Endothelial cell of umbilical vein (primary cell): ENCODE data around the gene ERN2. TPM values are rescaled to one million over a fixed set of nuclear protein-coding genes. Genes with fewer than 3 reads are reported as not detected.

Experiments
- BruUV-seq: library from RNA; stranded (reverse); fragments of 400-500 nt; replicated peaks from 2 replicates; lab custom pipeline; 2021; lab: Mats Ljungman, UMichigan
- CTCF ChIA-PET: fragments of 300-600, 350-600 bp; sonication (Branson Sonifier 250); formaldehyde crosslinking; loops from one replicate; lab custom pipeline; 2021; ENCODE audit warnings: antibody characterized with exemption, inconsistent platforms; lab: Charles Lee
- POLR2A ChIA-PET: fragments of 300-600, 350-600 bp; sonication (Branson Sonifier 250); formaldehyde crosslinking; loops from one replicate; lab custom pipeline; 2021; ENCODE audit warnings: antibody characterized with exemption, inconsistent platforms; lab: Charles Lee
- DNase-seq: peaks from one replicate; pipeline ENCODE4 v3.0.0-alpha.2; 2011; ENCODE audit warnings: low read depth, low spot score
- FAIRE-seq: peaks from 2 replicates; lab custom pipeline; 2011; peaks lifted over from hg19 to GRCh38; lab: Jason Lieb, UNC
- H2AFZ ChIP-seq: 2 replicates; pipeline ENCODE4 v1.6.0; 2012; ENCODE audit warnings: low read depth, low read length, control low read depth, inconsistent platforms
- H3K27ac ChIP-seq: 2 replicates; pipeline ENCODE4 v1.5.1; 2011; ENCODE audit warnings: low read depth, mild to moderate bottlenecking, control low read depth, low read length, moderate library complexity; ENCODE audit not compliant: insufficient read depth
- H3K27me3 ChIP-seq, 2 experiments: 2 replicates each; pipeline versions ENCODE4 v1.6.0 to v1.6.1; 2011; ENCODE audit warnings: low read length in 2 of 2, mixed read lengths in 1 of 2; ENCODE audit not compliant: control insufficient read depth in 2 of 2, insufficient read depth in 2 of 2
- H3K36me3 ChIP-seq, 2 experiments: 2 replicates in 1 of 2; 3 replicates in 1 of 2; pipeline ENCODE4 v1.5.1; 2011; ENCODE audit warnings: low read length in 2 of 2, mild to moderate bottlenecking in 1 of 2, moderate library complexity in 1 of 2; ENCODE audit not compliant: control insufficient read depth in 2 of 2, insufficient read depth in 2 of 2; ENCODE audit errors: extremely low read depth in 1 of 2
- H3K4me1 ChIP-seq: 3 replicates; pipeline ENCODE4 v1.5.1; 2011; ENCODE audit warnings: mild to moderate bottlenecking, low read length; ENCODE audit not compliant: control insufficient read depth, insufficient read depth; ENCODE audit errors: extremely low read depth
- H3K4me2 ChIP-seq: 2 replicates; pipeline ENCODE4 v1.6.1; 2011; ENCODE audit warnings: low read length, control low read depth, mixed read lengths; ENCODE audit not compliant: insufficient read depth
- H3K4me3 ChIP-seq, 3 experiments: fragments of 200-600 bp in 1 of 3; sonication (generic), shearing (Covaris generic) in 1 of 3; replicated peaks in 1 of 3; 2 replicates each; pipeline ENCODE4 v1.5.1; 2011 to 2016; ENCODE audit warnings: control low read depth in 3 of 3, low read length in 3 of 3, mild to moderate bottlenecking in 2 of 3, inconsistent platforms in 1 of 3, low read depth in 1 of 3, moderate library complexity in 1 of 3; ENCODE audit not compliant: insufficient read depth in 1 of 3
- H3K79me2 ChIP-seq: 2 replicates; pipeline ENCODE4 v1.6.0; 2012; ENCODE audit warnings: low read length, inconsistent platforms; ENCODE audit not compliant: control insufficient read depth, insufficient read depth
- H3K9ac ChIP-seq: replicated peaks from 2 replicates; pipeline ENCODE3; 2011; ENCODE audit warnings: low read length, control low read depth; ENCODE audit not compliant: insufficient read depth; ENCODE audit errors: extremely low read depth
- H3K9me1 ChIP-seq: replicated peaks from 3 replicates; pipeline ENCODE4 v1.6.0; 2011; ENCODE audit warnings: mild to moderate bottlenecking, low read length; ENCODE audit not compliant: control insufficient read depth, insufficient read depth; ENCODE audit errors: extremely low read depth
- H3K9me3 ChIP-seq: replicated peaks from 2 replicates; pipeline ENCODE4 v1.5.1; 2012; ENCODE audit warnings: low read length, inconsistent platforms; ENCODE audit not compliant: control insufficient read depth, insufficient read depth
- H4K20me1 ChIP-seq: replicated peaks from 2 replicates; pipeline ENCODE3; 2011; ENCODE audit warnings: mild to moderate bottlenecking, low read length; ENCODE audit not compliant: control insufficient read depth, insufficient read depth; ENCODE audit errors: extremely low read depth
- EZH2 ChIP-seq: IDR thresholded peaks from 2 replicates; pipeline ENCODE4 v1.6.1; 2012; ENCODE audit warnings: borderline replicate concordance, low read depth, mild to moderate bottlenecking, moderate library complexity, low read length, inconsistent platforms; ENCODE audit not compliant: severe bottlenecking
- FOS ChIP-seq: IDR thresholded peaks from 2 replicates; pipeline ENCODE4 v1.6.1; 2011; ENCODE audit warnings: mild to moderate bottlenecking, low read length, moderate library complexity, borderline replicate concordance; ENCODE audit not compliant: insufficient read depth
- GATA2 ChIP-seq: IDR thresholded peaks from 2 replicates; pipeline ENCODE4 v1.7.0; 2011; ENCODE audit warnings: low read depth, mild to moderate bottlenecking, moderate library complexity, mixed read lengths, low read length; ENCODE audit not compliant: insufficient read length, insufficient read depth
- JUN ChIP-seq: IDR thresholded peaks from 2 replicates; pipeline ENCODE4 v1.6.1; 2011; ENCODE audit warnings: borderline replicate concordance, low read depth; ENCODE audit not compliant: insufficient read length, insufficient read depth
- MYC ChIP-seq: IDR thresholded peaks from one replicate; pipeline ENCODE4 v1.6.1; 2011; ENCODE audit warnings: mild to moderate bottlenecking, low read depth, low read length
- POLR2A ChIP-seq: IDR thresholded peaks from 2 replicates; pipeline ENCODE4 v1.6.1; 2012; ENCODE audit warnings: low read depth, mild to moderate bottlenecking, control low read depth, low read length
- POLR2AphosphoS5 ChIP-seq: IDR thresholded peaks from 2 replicates; pipeline ENCODE4 v1.6.1; 2012; ENCODE audit warnings: low read depth, mild to moderate bottlenecking, control low read depth, low read length, moderate library complexity; ENCODE audit not compliant: insufficient read depth
- dilution Hi-C: fragments of 300-500 bp; cut with MboI; formaldehyde crosslinking; loops from one replicate; pipeline ENCODE4 v1.15.0; 2019; ENCODE audit warnings: low sequenced_read_pairs; ENCODE audit not compliant: extremely low pct_ligation_motif_present
- intact Hi-C: fragments of 100-400 bp; cut with micrococcal nuclease; formaldehyde crosslinking; loops from one replicate; pipeline ENCODE4 v1.10.0; 2022
- polyA plus RNA-seq, 4 experiments: library from polyadenylated mRNA; depleted of rRNA in 3 of 4; stranded (reverse) in 3 of 4; unstranded in 1 of 4; fragments of >200 nt; gene quantifications; 2 replicates each; pipeline versions ENCODE4 v1.2.1 to v1.2.3, GENCODE V29; 2011 to 2012; ENCODE audit warnings: missing spikeins in 1 of 4
- total RNA-seq: library from RNA; stranded (reverse); gene quantifications from 2 replicates; pipeline ENCODE4 v1.2.3, GENCODE V29; 2021
- TF ChIP-seq, protein P1 (sequence below): IDR thresholded peaks from 2 replicates; pipeline ENCODE4 v1.6.1; 2011; ENCODE audit not compliant: insufficient read depth, insufficient read length
- TF ChIP-seq, protein P2 (sequence below), 2 donors: IDR thresholded peaks; 1 replicate in 1 of 2; 2 replicates in 1 of 2; pipeline ENCODE4 v1.5.1; 2011; ENCODE audit warnings: low read length in 2 of 2, mild to moderate bottlenecking in 2 of 2, moderate library complexity in 2 of 2, control low read depth in 1 of 2, inconsistent platforms in 1 of 2, low read depth in 1 of 2; ENCODE audit not compliant: insufficient read depth in 1 of 2; ENCODE audit errors: extremely low read depth in 1 of 2

ERN2 gene
- total and polyA plus RNA-seq, 2 donors (not counting 3 experiments of a cell fraction or from before 2014, with no cell fraction given) = 0.15 TPM; not detected in 1

DNA sequence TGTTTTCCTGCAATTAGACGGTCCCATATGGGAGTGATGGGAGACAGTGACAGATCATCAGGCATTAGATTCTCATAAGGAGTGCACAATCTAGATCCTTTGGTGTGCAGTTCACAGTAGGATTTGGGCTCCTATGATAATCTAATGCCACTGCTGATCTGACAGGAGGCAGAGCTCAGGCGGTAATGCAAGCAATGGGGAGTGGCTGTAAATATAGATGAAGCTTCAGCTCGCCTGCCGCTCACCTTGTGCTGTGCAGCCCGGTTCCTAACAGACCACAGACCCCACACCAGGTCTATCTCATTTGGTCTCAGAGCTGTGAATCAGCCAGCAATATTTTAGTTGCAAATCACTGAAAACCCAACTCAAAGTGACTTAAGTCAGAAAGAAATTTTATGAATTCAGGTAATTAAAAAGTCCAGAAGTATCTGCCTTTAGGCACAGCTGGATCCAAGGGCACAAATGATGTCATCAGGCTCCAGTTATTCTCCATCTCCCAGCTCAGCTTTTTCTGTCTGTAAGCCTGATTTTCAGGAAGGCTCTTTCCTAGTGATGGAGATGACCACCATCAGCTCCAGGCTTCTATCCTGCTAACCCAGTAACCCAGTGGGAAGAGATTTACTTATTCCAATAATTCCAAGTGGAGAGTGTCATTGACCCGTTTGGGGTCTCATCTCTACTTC lies 45.1 kb upstream of the ERN2 start:
- Histone ChIP-seq H3K27me3 (peaks cover 14 to 24% of the 10 kb centered on the region in 2 experiments), H3K79me2 (no peaks in the 10 kb centered on the region), H3K36me3 (no peaks in the 10 kb centered on the region), H3K9ac (no peak overlapping the region), H3K9me3 (no peaks in the 10 kb centered on the region), H3K9me1 (no peaks in the 10 kb centered on the region), H4K20me1 (no peaks in the 10 kb centered on the region), H3K27ac (no peak overlapping the region), H3K4me3 (no peak overlapping the region), H2AFZ (no peak overlapping the region), H3K4me2 (no peak overlapping the region), H3K4me1 (no peaks in the 10 kb centered on the region)
- intact Hi-C loops (no loop called here), dilution Hi-C loops (no loop called here)
- no peak for DNase-seq
- no TSS peak for BruUV-seq
- CTCF ChIA-PET = interaction anchor here (1.2 kb wide), 1 partner anchor 252 kb away, joined by 7 read pairs; no protein-coding TSS in a partner anchor
- POLR2A ChIA-PET = no interaction called here
- TF ChIP-seq POLR2A (no peak), FOS (no peak), JUN (no peak)
- TF ChIP-seq, protein P1, sequence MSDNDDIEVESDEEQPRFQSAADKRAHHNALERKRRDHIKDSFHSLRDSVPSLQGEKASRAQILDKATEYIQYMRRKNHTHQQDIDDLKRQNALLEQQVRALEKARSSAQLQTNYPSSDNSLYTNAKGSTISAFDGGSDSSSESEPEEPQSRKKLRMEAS = no peak
- no peak for FAIRE-seq

DNA sequence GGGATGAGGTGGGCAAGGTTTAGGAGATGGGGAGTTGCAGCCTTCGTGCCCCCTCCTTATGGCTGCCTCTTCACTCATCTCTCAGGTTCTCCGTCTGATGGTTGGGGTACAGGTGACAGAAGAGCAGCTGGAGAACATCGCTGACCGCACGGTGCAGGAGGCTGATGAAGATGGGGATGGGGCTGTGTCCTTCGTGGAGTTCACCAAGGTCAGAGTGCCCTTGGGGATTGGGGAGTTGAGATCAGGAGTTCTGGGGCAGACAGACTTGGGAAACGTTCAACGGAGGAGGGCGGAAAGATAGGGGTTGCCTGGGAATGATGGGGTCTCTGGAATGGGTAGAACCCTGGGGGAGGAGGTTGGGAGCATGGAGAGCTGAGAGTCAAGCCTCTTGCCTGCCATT lies 44.1 kb upstream of the ERN2 start:
- no peaks in the 10 kb centered on the region for H3K9me3 ChIP-seq
- no peaks in the 10 kb centered on the region for H3K4me1 ChIP-seq
- no peak for FAIRE-seq
- H3K4me2 ChIP-seq = no peak overlapping the region
- no peaks in the 10 kb centered on the region for H3K36me3 ChIP-seq
- H3K9me1 ChIP-seq = no peaks in the 10 kb centered on the region
- H4K20me1 ChIP-seq = no peaks in the 10 kb centered on the region
- no peak for DNase-seq
- POLR2A ChIA-PET = no interaction called here
- intact Hi-C loops (no loop called here), dilution Hi-C loops (no loop called here)
- TF ChIP-seq GATA2 = no peak
- TF ChIP-seq MYC = no peak
- TF ChIP-seq EZH2 = no peak
- TF ChIP-seq, protein P1 = no peak
- no peak for TF ChIP-seq POLR2AphosphoS5
- TF ChIP-seq FOS = no peak
- TF ChIP-seq POLR2A = no peak
- TF ChIP-seq, protein P2, sequence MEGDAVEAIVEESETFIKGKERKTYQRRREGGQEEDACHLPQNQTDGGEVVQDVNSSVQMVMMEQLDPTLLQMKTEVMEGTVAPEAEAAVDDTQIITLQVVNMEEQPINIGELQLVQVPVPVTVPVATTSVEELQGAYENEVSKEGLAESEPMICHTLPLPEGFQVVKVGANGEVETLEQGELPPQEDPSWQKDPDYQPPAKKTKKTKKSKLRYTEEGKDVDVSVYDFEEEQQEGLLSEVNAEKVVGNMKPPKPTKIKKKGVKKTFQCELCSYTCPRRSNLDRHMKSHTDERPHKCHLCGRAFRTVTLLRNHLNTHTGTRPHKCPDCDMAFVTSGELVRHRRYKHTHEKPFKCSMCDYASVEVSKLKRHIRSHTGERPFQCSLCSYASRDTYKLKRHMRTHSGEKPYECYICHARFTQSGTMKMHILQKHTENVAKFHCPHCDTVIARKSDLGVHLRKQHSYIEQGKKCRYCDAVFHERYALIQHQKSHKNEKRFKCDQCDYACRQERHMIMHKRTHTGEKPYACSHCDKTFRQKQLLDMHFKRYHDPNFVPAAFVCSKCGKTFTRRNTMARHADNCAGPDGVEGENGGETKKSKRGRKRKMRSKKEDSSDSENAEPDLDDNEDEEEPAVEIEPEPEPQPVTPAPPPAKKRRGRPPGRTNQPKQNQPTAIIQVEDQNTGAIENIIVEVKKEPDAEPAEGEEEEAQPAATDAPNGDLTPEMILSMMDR (IDR thresholded peaks at IDR 0.05; ENCODE audit: extremely low read depth in 1 of 2, insufficient read depth in 1 of 2, low read depth in 1 of 2, low read length in 2 of 2) = no peak
- TF ChIP-seq JUN = no peak
- no peak overlapping the region for H2AFZ ChIP-seq
- H3K4me3 ChIP-seq = no peak overlapping the region
- no TSS peak for BruUV-seq
- H3K79me2 ChIP-seq = no peaks in the 10 kb centered on the region
- H3K27ac ChIP-seq = no peak overlapping the region
- peaks cover 14 to 24% of the 10 kb centered on the region in 2 experiments for H3K27me3 ChIP-seq
- H3K9ac ChIP-seq = no peak overlapping the region
- CTCF ChIA-PET = no interaction called here
